Testis (tissue), 3 donors: Measurements from ENCODE around the gene RALGAPA1. TPM values are rescaled to one million over a fixed set of nuclear protein-coding genes. Genes with fewer than 3 reads are reported as not detected.

Experiments
- DNase-seq: peaks from one replicate; pipeline ENCODE4 v3.0.0-alpha.2; 2019
- H3K27ac ChIP-seq, 2 donors: fragments of 200-600 bp; sonication (generic); one replicate each; pipeline ENCODE4 v1.5.1; 2019
- H3K27me3 ChIP-seq: fragments of 200-600 bp; sonication (generic); one replicate; pipeline ENCODE4 v1.5.1; 2019
- H3K36me3 ChIP-seq: fragments of 200-600 bp; sonication (generic); one replicate; pipeline ENCODE4 v1.5.1; 2017; ENCODE audit warnings: low read depth; ENCODE audit errors: missing control alignments
- H3K4me1 ChIP-seq: fragments of 200-600 bp; sonication (generic); one replicate; pipeline ENCODE4 v1.5.1; 2019
- H3K4me3 ChIP-seq, 2 donors: fragments of 200-600 bp; sonication (generic); one replicate each; pipeline ENCODE4 v1.5.1; 2017 to 2019
- H3K9me3 ChIP-seq: fragments of 200-600 bp; sonication (generic); one replicate; pipeline ENCODE4 v1.5.1; 2017
- CTCF ChIP-seq, 3 experiments: fragments of 450-650 bp in 2 of 3; fragments of 200-600 bp in 1 of 3; sonication (generic) in 1 of 3; IDR thresholded peaks; one replicate each; pipeline ENCODE4 v1.5.1; 2016 to 2019; ENCODE audit warnings: antibody characterized with exemption in 3 of 3, mild to moderate bottlenecking in 2 of 3, moderate library complexity in 1 of 3
- POLR2A ChIP-seq: fragments of 450-650 bp; IDR thresholded peaks from one replicate; pipeline ENCODE4 v1.6.1; 2017; ENCODE audit warnings: antibody characterized with exemption, mild to moderate bottlenecking, moderate library complexity
- WGBS, 2 donors: methylation state at CpG; one replicate each; pipeline ENCODE4 v1.1.5; 2018; 5-methylcytosine and 5-hydroxymethylcytosine counted together
- intact Hi-C: fragments of 100-400 bp; cut with DNase I; formaldehyde crosslinking; loops from one replicate; pipeline ENCODE4 v1.15.1; 2023; ENCODE audit warnings: low total_unique reads
- polyA plus RNA-seq: library from polyadenylated mRNA; stranded (reverse); fragments of 350-450 nt; fragmentation: Illumina TruSeq; extraction: RNeasy Lipid Tissue Mini Kit (QIAGEN cat#74804); gene quantifications from one replicate; pipeline ENCODE4 v1.2.3, GENCODE V29; 2014; ENCODE audit warnings: low read depth, low replicate concordance; ENCODE audit not compliant: insufficient read depth
- total RNA-seq, 2 donors: library from RNA; depleted of rRNA; stranded (reverse); fragments of >200 nt; gene quantifications; one replicate each; pipeline ENCODE4 v1.2.3, GENCODE V29; 2016

The RALGAPA1 gene
- total and polyA plus RNA-seq, 3 donors from 2014 or later: 25.6 to 111 (median 75.1) TPM

GRCh38 chr14:35760143-35760542 is 49.0 kb downstream of the RALGAPA1 start:
- WGBS, 2 donors: 89 to 100% methylated on average over 1 of the region's 1 CpG
- no peak for DNase-seq
- Histone ChIP-seq H3K36me3 (no peaks in the 10 kb centered on the region), H3K27ac (no peak overlapping the region), H3K4me1 (no peaks in the 10 kb centered on the region), H3K27me3 (no peaks in the 10 kb centered on the region), H3K4me3 (no peak overlapping the region), H3K9me3 (no peaks in the 10 kb centered on the region)
- TF ChIP-seq POLR2A (no peak), CTCF (IDR thresholded peaks at IDR 0.05) (no peak)
- intact Hi-C loops: no loop called here

- WGBS, 2 donors: 84 to 88% methylated on average over 3 of the region's 3 CpGs
- Histone ChIP-seq H3K4me3 (no peak overlapping the region), H3K27me3 (no peaks in the 10 kb centered on the region), H3K27ac (no peak overlapping the region), H3K9me3 (no peaks in the 10 kb centered on the region), H3K4me1 (no peaks in the 10 kb centered on the region), H3K36me3 (no peaks in the 10 kb centered on the region)
- intact Hi-C loops: no loop called here
- DNase-seq: no peak
- no peak for TF ChIP-seq CTCF (IDR thresholded peaks at IDR 0.05)
Observed at GRCh38 chr14:35758523-35759129, 50.5 kb downstream of the RALGAPA1 start.

GRCh38 chr14:35754671-35755070 is 54.4 kb downstream of the RALGAPA1 start:
- no peak for DNase-seq
- Histone ChIP-seq H3K4me1 (no peaks in the 10 kb centered on the region), H3K27ac (no peak overlapping the region), H3K36me3 (no peaks in the 10 kb centered on the region), H3K27me3 (no peaks in the 10 kb centered on the region), H3K4me3 (no peak overlapping the region), H3K9me3 (no peaks in the 10 kb centered on the region)
- intact Hi-C loops: no loop called here
- TF ChIP-seq POLR2A (no peak), CTCF (IDR thresholded peaks at IDR 0.05) (no peak)

GRCh38 chr14:35752380-35752779 is 56.7 kb downstream of the RALGAPA1 start:
- no peaks in the 10 kb centered on the region for H3K27me3 ChIP-seq
- intact Hi-C loops: no loop called here
- H3K36me3 ChIP-seq: no peaks in the 10 kb centered on the region
- DNase-seq: no peak
- no peak overlapping the region for H3K27ac ChIP-seq
- no peak overlapping the region for H3K4me3 ChIP-seq
- no peaks in the 10 kb centered on the region for H3K9me3 ChIP-seq
- TF ChIP-seq CTCF (IDR thresholded peaks at IDR 0.05): no peak
- no peak for TF ChIP-seq POLR2A
- H3K4me1 ChIP-seq: no peaks in the 10 kb centered on the region
- WGBS, 2 donors: 88 to 93% methylated on average over 3 of the region's 3 CpGs

- WGBS, 2 donors: 85 to 86% methylated on average over 6 of the region's 6 CpGs
- no peaks in the 10 kb centered on the region for H3K9me3 ChIP-seq
- no peaks in the 10 kb centered on the region for H3K4me1 ChIP-seq
- no peak overlapping the region for H3K27ac ChIP-seq
- intact Hi-C loops: no loop called here
- no peaks in the 10 kb centered on the region for H3K36me3 ChIP-seq
- TF ChIP-seq POLR2A: no peak
- TF ChIP-seq CTCF (IDR thresholded peaks at IDR 0.05): no peak
- no peak overlapping the region for H3K4me3 ChIP-seq
- no peak for DNase-seq
- H3K27me3 ChIP-seq: no peaks in the 10 kb centered on the region
Observed at GRCh38 chr14:35750202-35750904, 58.7 kb downstream of the RALGAPA1 start.
